Measurements from ENCODE around the gene TMEM38B.
"Not testable (repeated sequence)": the region's sequence is repeated elsewhere in the genome, so short reads cannot be mapped to it uniquely, and the experiment has no call there.

The TMEM38B gene

GRCh38 chr9:105706156-105706555 is 11.8 kb downstream of the TMEM38B start:
- H3K4me1 ChIP-seq (ENCODE audit: control insufficient read depth, insufficient read depth, low read length), result no peaks in the 10 kb centered on the region
- H3K9me3 ChIP-seq (replicated peaks; ENCODE audit: low read length), result no peaks in the 10 kb centered on the region
- no peak overlapping the region for H3K4me2 ChIP-seq (ENCODE audit: low read length)
- no peak overlapping the region for H3K9ac ChIP-seq (ENCODE audit: low read depth, low read length)
- H3K4me3 ChIP-seq (ENCODE audit: low read length), result no peak overlapping the region
- no peaks in the 10 kb centered on the region for H3K36me3 ChIP-seq (ENCODE audit: insufficient read depth, low read length)
- no peaks in the 10 kb centered on the region for H3K27me3 ChIP-seq (ENCODE audit: control insufficient read depth, insufficient read depth, low read length)

GRCh38 chr9:105708405-105708804 is 14.1 kb downstream of the TMEM38B start:
- Histone ChIP-seq H3K4me3 (ENCODE audit: low read length) (no peak overlapping the region), H3K27me3 (ENCODE audit: control insufficient read depth, insufficient read depth, low read length) (no peaks in the 10 kb centered on the region), H3K4me1 (ENCODE audit: control insufficient read depth, insufficient read depth, low read length) (no peaks in the 10 kb centered on the region), H3K9me3 (replicated peaks; ENCODE audit: low read length) (no peaks in the 10 kb centered on the region), H3K36me3 (ENCODE audit: insufficient read depth, low read length) (no peaks in the 10 kb centered on the region), H3K4me2 (ENCODE audit: low read length) (no peak overlapping the region), H3K9ac (ENCODE audit: low read depth, low read length) (no peak overlapping the region)

- Histone ChIP-seq H3K4me1 (ENCODE audit: control insufficient read depth, insufficient read depth, low read length) (no peaks in the 10 kb centered on the region), H3K4me3 (ENCODE audit: low read length) (no peak overlapping the region), H3K9ac (ENCODE audit: low read depth, low read length) (no peak overlapping the region), H3K27me3 (ENCODE audit: control insufficient read depth, insufficient read depth, low read length) (no peaks in the 10 kb centered on the region), H3K36me3 (ENCODE audit: insufficient read depth, low read length) (no peaks in the 10 kb centered on the region), H3K9me3 (replicated peaks; ENCODE audit: low read length) (no peaks in the 10 kb centered on the region), H3K4me2 (ENCODE audit: low read length) (no peak overlapping the region)
Measured at GRCh38 chr9:105710638-105711037, 16.3 kb downstream of the TMEM38B start.

GRCh38 chr9:105711867-105712266 is 17.5 kb downstream of the TMEM38B start:
- Histone ChIP-seq H3K36me3 (ENCODE audit: insufficient read depth, low read length) (no peaks in the 10 kb centered on the region), H3K9me3 (replicated peaks; ENCODE audit: low read length) (no peaks in the 10 kb centered on the region), H3K4me1 (ENCODE audit: control insufficient read depth, insufficient read depth, low read length) (no peaks in the 10 kb centered on the region), H3K4me2 (ENCODE audit: low read length) (no peak overlapping the region), H3K4me3 (ENCODE audit: low read length) (no peak overlapping the region), H3K9ac (ENCODE audit: low read depth, low read length) (no peak overlapping the region), H3K27me3 (ENCODE audit: control insufficient read depth, insufficient read depth, low read length) (no peaks in the 10 kb centered on the region)

- Histone ChIP-seq H3K4me2 (ENCODE audit: low read length) (no peak overlapping the region), H3K36me3 (ENCODE audit: insufficient read depth, low read length) (no peaks in the 10 kb centered on the region), H3K9me3 (replicated peaks; ENCODE audit: low read length) (no peaks in the 10 kb centered on the region), H3K27me3 (ENCODE audit: control insufficient read depth, insufficient read depth, low read length) (no peaks in the 10 kb centered on the region), H3K4me1 (ENCODE audit: control insufficient read depth, insufficient read depth, low read length) (no peaks in the 10 kb centered on the region), H3K9ac (ENCODE audit: low read depth, low read length) (no peak overlapping the region), H3K4me3 (ENCODE audit: low read length) (no peak overlapping the region)
Measured at GRCh38 chr9:105712297-105712696, 18.0 kb downstream of the TMEM38B start.

GRCh38 chr9:105712773-105713172 is 18.4 kb downstream of the TMEM38B start:
- H3K4me2 ChIP-seq (ENCODE audit: low read length), result no peak overlapping the region
- H3K9ac ChIP-seq (ENCODE audit: low read depth, low read length), result no peak overlapping the region
- H3K4me3 ChIP-seq (ENCODE audit: low read length), result no peak overlapping the region
- no peaks in the 10 kb centered on the region for H3K9me3 ChIP-seq (replicated peaks; ENCODE audit: low read length)
- no peaks in the 10 kb centered on the region for H3K27me3 ChIP-seq (ENCODE audit: control insufficient read depth, insufficient read depth, low read length)
- H3K4me1 ChIP-seq (ENCODE audit: control insufficient read depth, insufficient read depth, low read length), result no peaks in the 10 kb centered on the region
- H3K36me3 ChIP-seq (ENCODE audit: insufficient read depth, low read length), result no peaks in the 10 kb centered on the region

- Histone ChIP-seq H3K4me3 (ENCODE audit: low read length) (no peak overlapping the region), H3K4me1 (ENCODE audit: control insufficient read depth, insufficient read depth, low read length) (no peaks in the 10 kb centered on the region), H3K9me3 (replicated peaks; ENCODE audit: low read length) (no peaks in the 10 kb centered on the region), H3K4me2 (ENCODE audit: low read length) (no peak overlapping the region), H3K36me3 (ENCODE audit: insufficient read depth, low read length) (no peaks in the 10 kb centered on the region), H3K9ac (ENCODE audit: low read depth, low read length) (no peak overlapping the region), H3K27me3 (ENCODE audit: control insufficient read depth, insufficient read depth, low read length) (no peaks in the 10 kb centered on the region)
Measured at GRCh38 chr9:105713260-105714019, 19.1 kb downstream of the TMEM38B start.

- H3K4me1 ChIP-seq (ENCODE audit: control insufficient read depth, insufficient read depth, low read length), result no peaks in the 10 kb centered on the region
- no peak overlapping the region for H3K9ac ChIP-seq (ENCODE audit: low read depth, low read length)
- H3K4me3 ChIP-seq (ENCODE audit: low read length), result no peak overlapping the region
- no peaks in the 10 kb centered on the region for H3K27me3 ChIP-seq (ENCODE audit: control insufficient read depth, insufficient read depth, low read length)
- no peaks in the 10 kb centered on the region for H3K36me3 ChIP-seq (ENCODE audit: insufficient read depth, low read length)
- H3K9me3 ChIP-seq (replicated peaks; ENCODE audit: low read length), result no peaks in the 10 kb centered on the region
- H3K4me2 ChIP-seq (ENCODE audit: low read length), result no peak overlapping the region
Measured at GRCh38 chr9:105714020-105714331, 19.6 kb downstream of the TMEM38B start.

GRCh38 chr9:105716146-105716545 is 21.8 kb downstream of the TMEM38B start:
- Histone ChIP-seq H3K4me2 (ENCODE audit: low read length) (no peak overlapping the region), H3K27me3 (ENCODE audit: control insufficient read depth, insufficient read depth, low read length) (no peaks in the 10 kb centered on the region), H3K9me3 (replicated peaks; ENCODE audit: low read length) (no peaks in the 10 kb centered on the region), H3K4me1 (ENCODE audit: control insufficient read depth, insufficient read depth, low read length) (no peaks in the 10 kb centered on the region), H3K9ac (ENCODE audit: low read depth, low read length) (no peak overlapping the region), H3K4me3 (ENCODE audit: low read length) (no peak overlapping the region), H3K36me3 (ENCODE audit: insufficient read depth, low read length) (no peaks in the 10 kb centered on the region)

GRCh38 chr9:105722099-105722498 is 27.8 kb downstream of the TMEM38B start:
- Histone ChIP-seq H3K4me1 (ENCODE audit: control insufficient read depth, insufficient read depth, low read length) (no peaks in the 10 kb centered on the region), H3K4me2 (ENCODE audit: low read length) (no peak overlapping the region), H3K9ac (ENCODE audit: low read depth, low read length) (no peak overlapping the region)

GRCh38 chr9:105725370-105725769 is 31.0 kb downstream of the TMEM38B start:
- no peak overlapping the region for H3K4me2 ChIP-seq (ENCODE audit: low read length)
- no peaks in the 10 kb centered on the region for H3K9me3 ChIP-seq (replicated peaks; ENCODE audit: low read length)
- H3K36me3 ChIP-seq (ENCODE audit: insufficient read depth, low read length), result no peaks in the 10 kb centered on the region
- no peaks in the 10 kb centered on the region for H3K27me3 ChIP-seq (ENCODE audit: control insufficient read depth, insufficient read depth, low read length)
- no peak overlapping the region for H3K4me3 ChIP-seq (ENCODE audit: low read length)
- no peak overlapping the region for H3K9ac ChIP-seq (ENCODE audit: low read depth, low read length)
- no peaks in the 10 kb centered on the region for H3K4me1 ChIP-seq (ENCODE audit: control insufficient read depth, insufficient read depth, low read length)

More at GRCh38 chr9:105722099-105722498, 27.8 kb downstream of the TMEM38B start:
- Histone ChIP-seq H3K4me3 (ENCODE audit: low read length) (no peak overlapping the region), H3K36me3 (ENCODE audit: insufficient read depth, low read length) (no peaks in the 10 kb centered on the region), H3K9me3 (replicated peaks; ENCODE audit: low read length) (no peaks in the 10 kb centered on the region), H3K27me3 (ENCODE audit: control insufficient read depth, insufficient read depth, low read length) (no peaks in the 10 kb centered on the region)

GRCh38 chr9:105728230-105728629 is 33.9 kb downstream of the TMEM38B start:
- not testable (repeated sequence) for H3K4me2 ChIP-seq (ENCODE audit: low read length); H3K4me1 ChIP-seq (ENCODE audit: control insufficient read depth, insufficient read depth, low read length); H3K9me3 ChIP-seq (replicated peaks; ENCODE audit: low read length); H3K36me3 ChIP-seq (ENCODE audit: insufficient read depth, low read length); H3K4me3 ChIP-seq (ENCODE audit: low read length); H3K9ac ChIP-seq (ENCODE audit: low read depth, low read length); H3K27me3 ChIP-seq (ENCODE audit: control insufficient read depth, insufficient read depth, low read length)
